Astrocyte (in vitro differentiated cells and primary cell): ENCODE measurements around the gene DNAJC13. TPM values are rescaled to one million over a fixed set of nuclear protein-coding genes. Genes with fewer than 3 reads are reported as not detected.

ENCODE experiments used
- DNase-seq: peaks from one replicate; pipeline ENCODE4 v3.0.0-alpha.2; 2010; ENCODE audit warnings: low read depth
- FAIRE-seq: peaks from 2 replicates; lab custom pipeline; 2011; peaks lifted over from hg19 to GRCh38; lab: Jason Lieb, UNC
- H2AFZ ChIP-seq: 2 replicates; pipeline ENCODE4 v1.6.0; 2012; ENCODE audit warnings: low read depth, low read length, inconsistent platforms
- H3K27ac ChIP-seq: 2 replicates; pipeline ENCODE4 v1.5.1; 2011; ENCODE audit warnings: low read depth, low read length, inconsistent platforms
- H3K27me3 ChIP-seq: 2 replicates; pipeline ENCODE4 v1.6.0; 2011; ENCODE audit warnings: low read length, inconsistent platforms; ENCODE audit not compliant: insufficient read depth
- H3K36me3 ChIP-seq: 2 replicates; pipeline ENCODE4 v1.5.1; 2011; ENCODE audit warnings: low read length, inconsistent platforms; ENCODE audit not compliant: insufficient read depth
- H3K4me1 ChIP-seq: 2 replicates; pipeline ENCODE4 v1.5.1; 2011; ENCODE audit warnings: low read length, inconsistent platforms; ENCODE audit not compliant: insufficient read depth
- H3K4me2 ChIP-seq: 2 replicates; pipeline ENCODE4 v1.6.0; 2012; ENCODE audit warnings: low read length, inconsistent platforms
- H3K4me3 ChIP-seq: 2 replicates; pipeline ENCODE4 v1.5.1; 2011; ENCODE audit warnings: low read depth, mild to moderate bottlenecking, low read length, inconsistent platforms; ENCODE audit not compliant: insufficient read depth
- H3K79me2 ChIP-seq: 2 replicates; pipeline ENCODE4 v1.6.0; 2012; ENCODE audit warnings: mild to moderate bottlenecking, low read length, inconsistent platforms; ENCODE audit not compliant: insufficient read depth
- H3K9ac ChIP-seq: 2 replicates; pipeline ENCODE4 v1.6.0; 2012; ENCODE audit warnings: mild to moderate bottlenecking, low read length, inconsistent platforms
- H3K9me3 ChIP-seq: 2 replicates; pipeline ENCODE4 v1.5.1; 2012; ENCODE audit warnings: low read depth, mild to moderate bottlenecking, low read length, inconsistent platforms; ENCODE audit not compliant: insufficient read depth
- H4K20me1 ChIP-seq: 2 replicates; pipeline ENCODE4 v1.6.0; 2012; ENCODE audit warnings: low read length, inconsistent platforms; ENCODE audit not compliant: insufficient read depth
- H3K27ac Mint-ChIP-seq: one replicate; pipeline ENCODE4 v1.8.0; 2021; ENCODE audit warnings: mild to moderate bottlenecking, mixed read lengths; ENCODE audit not compliant: unreplicated experiment
- H3K27me3 Mint-ChIP-seq: one replicate; pipeline ENCODE4 v1.8.0; 2021; ENCODE audit warnings: low read depth, mixed read lengths; ENCODE audit not compliant: unreplicated experiment
- H3K36me3 Mint-ChIP-seq: one replicate; pipeline ENCODE4 v1.8.0; 2021; ENCODE audit warnings: low read depth, mixed read lengths; ENCODE audit not compliant: unreplicated experiment
- H3K4me1 Mint-ChIP-seq: one replicate; pipeline ENCODE4 v1.8.0; 2021; ENCODE audit warnings: low read depth, mixed read lengths; ENCODE audit not compliant: unreplicated experiment
- H3K4me3 Mint-ChIP-seq: one replicate; pipeline ENCODE4 v1.8.0; 2021; ENCODE audit warnings: mild to moderate bottlenecking, moderate library complexity, mixed read lengths; ENCODE audit not compliant: unreplicated experiment
- H3K9me3 Mint-ChIP-seq: one replicate; pipeline ENCODE4 v1.8.0; 2021; ENCODE audit warnings: mild to moderate bottlenecking, mixed read lengths; ENCODE audit not compliant: unreplicated experiment
- EZH2 ChIP-seq: IDR thresholded peaks from 2 replicates; pipeline ENCODE4 v1.6.1; 2012; ENCODE audit warnings: mild to moderate bottlenecking, low read length, inconsistent platforms; ENCODE audit not compliant: insufficient read depth
- total RNA-seq: library from RNA; stranded (reverse); gene quantifications from 2 replicates; pipeline ENCODE4 v1.2.1, GENCODE V29; 2021
- TF ChIP-seq, protein P1 (sequence below): IDR thresholded peaks from 2 replicates; pipeline ENCODE4 v1.5.1; 2011; ENCODE audit warnings: low read depth, mild to moderate bottlenecking, inconsistent platforms, low read length, moderate library complexity; ENCODE audit not compliant: insufficient read depth

The DNAJC13 gene
- total RNA-seq, 1 donor from 2014 or later, result 38.5 TPM

- Mint-ChIP-seq H3K27ac (peak overlapping the region; percentile 29), H3K4me3 (no peak overlapping the region), H3K4me1 (peaks cover 6% of the 10 kb centered on the region), H3K9me3 (no peaks in the 10 kb centered on the region), H3K36me3 (peaks cover 8% of the 10 kb centered on the region), H3K27me3 (no peaks in the 10 kb centered on the region)
- Histone ChIP-seq H3K4me2 (no peak overlapping the region), H3K36me3 (peaks cover 36% of the 10 kb centered on the region), H3K9me3 (no peaks in the 10 kb centered on the region), H3K4me1 (peaks cover 11% of the 10 kb centered on the region), H3K79me2 (no peaks in the 10 kb centered on the region), H3K9ac (peak overlapping the region; percentile 59), H2AFZ (no peak overlapping the region), H3K27me3 (no peaks in the 10 kb centered on the region), H3K4me3 (no peak overlapping the region), H3K27ac (peak overlapping the region; percentile 63), H4K20me1 (no peaks in the 10 kb centered on the region)
- TF ChIP-seq EZH2, result no peak
- TF ChIP-seq, protein P1, sequence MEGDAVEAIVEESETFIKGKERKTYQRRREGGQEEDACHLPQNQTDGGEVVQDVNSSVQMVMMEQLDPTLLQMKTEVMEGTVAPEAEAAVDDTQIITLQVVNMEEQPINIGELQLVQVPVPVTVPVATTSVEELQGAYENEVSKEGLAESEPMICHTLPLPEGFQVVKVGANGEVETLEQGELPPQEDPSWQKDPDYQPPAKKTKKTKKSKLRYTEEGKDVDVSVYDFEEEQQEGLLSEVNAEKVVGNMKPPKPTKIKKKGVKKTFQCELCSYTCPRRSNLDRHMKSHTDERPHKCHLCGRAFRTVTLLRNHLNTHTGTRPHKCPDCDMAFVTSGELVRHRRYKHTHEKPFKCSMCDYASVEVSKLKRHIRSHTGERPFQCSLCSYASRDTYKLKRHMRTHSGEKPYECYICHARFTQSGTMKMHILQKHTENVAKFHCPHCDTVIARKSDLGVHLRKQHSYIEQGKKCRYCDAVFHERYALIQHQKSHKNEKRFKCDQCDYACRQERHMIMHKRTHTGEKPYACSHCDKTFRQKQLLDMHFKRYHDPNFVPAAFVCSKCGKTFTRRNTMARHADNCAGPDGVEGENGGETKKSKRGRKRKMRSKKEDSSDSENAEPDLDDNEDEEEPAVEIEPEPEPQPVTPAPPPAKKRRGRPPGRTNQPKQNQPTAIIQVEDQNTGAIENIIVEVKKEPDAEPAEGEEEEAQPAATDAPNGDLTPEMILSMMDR, result no peak
- DNase-seq (peak; percentile 13), FAIRE-seq (no peak)
These were observed 119.3 kb downstream of the DNAJC13 start for GRCh38 chr3:132536442-132537153.

DNA sequence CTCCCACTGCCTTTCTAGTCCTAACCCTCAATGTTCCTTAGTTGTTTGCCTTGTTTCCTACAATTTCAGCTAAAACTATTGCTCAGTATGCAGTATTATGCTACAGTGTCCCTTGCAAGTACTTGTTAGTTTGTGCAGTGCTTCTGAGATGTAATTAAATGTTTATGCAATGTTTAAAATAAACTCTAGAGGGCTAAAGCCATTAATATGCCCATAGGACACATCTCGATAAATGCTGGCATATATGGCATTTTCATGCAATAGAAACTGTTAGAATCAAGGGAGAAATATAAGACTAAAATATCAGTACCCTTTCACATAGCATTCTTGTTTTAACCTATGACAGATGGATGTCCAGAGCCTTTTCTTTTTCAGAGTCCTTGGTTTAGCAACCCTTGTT is 120.0 kb downstream of the DNAJC13 start:
- H3K36me3 Mint-ChIP-seq, result peaks cover 8% of the 10 kb centered on the region
- FAIRE-seq, result no peak

More for the DNA sequence above, 120.0 kb downstream of the DNAJC13 start:
- H3K27ac ChIP-seq, result no peak overlapping the region
- no peak overlapping the region for H3K4me2 ChIP-seq
- no peak overlapping the region for H2AFZ ChIP-seq
- Mint-ChIP-seq H3K4me3 (no peak overlapping the region), H3K4me1 (peaks cover 9% of the 10 kb centered on the region), H3K27me3 (no peaks in the 10 kb centered on the region), H3K27ac (peak overlapping the region; percentile 47), H3K9me3 (no peaks in the 10 kb centered on the region)
- no peaks in the 10 kb centered on the region for H3K79me2 ChIP-seq
- no peaks in the 10 kb centered on the region for H4K20me1 ChIP-seq
- no peak overlapping the region for H3K4me3 ChIP-seq
- no peaks in the 10 kb centered on the region for H3K27me3 ChIP-seq
- H3K9me3 ChIP-seq, result no peaks in the 10 kb centered on the region
- no peak overlapping the region for H3K9ac ChIP-seq
- TF ChIP-seq, protein P1, result no peak
- TF ChIP-seq EZH2, result no peak
- DNase-seq, result no peak
- peaks cover 31% of the 10 kb centered on the region for H3K36me3 ChIP-seq
- H3K4me1 ChIP-seq, result peaks cover 15% of the 10 kb centered on the region
